NCI-H1930 (cell line): Measurements from ENCODE around the gene FOXN4.

ENCODE experiments used
- DNase-seq, 2 experiments: peaks; one replicate each; lab custom pipeline; 2025; lab: John Stamatoyannopoulos, UW

The FOXN4 gene

GRCh38 chr12:109305547-109305946 lies 3.5 kb downstream of the FOXN4 start:
- DNase-seq: no peak

- peak; percentile 20 to 36 for DNase-seq
Measured at GRCh38 chr12:109304485-109304884, 4.6 kb downstream of the FOXN4 start.

- DNase-seq: no peak
Measured at GRCh38 chr12:109302770-109303169, 6.3 kb downstream of the FOXN4 start.

GRCh38 chr12:109302358-109302757 lies 6.7 kb downstream of the FOXN4 start:
- no peak for DNase-seq

GRCh38 chr12:109301643-109302168 lies 7.4 kb downstream of the FOXN4 start:
- no peak for DNase-seq

GRCh38 chr12:109299849-109300248 lies 9.2 kb downstream of the FOXN4 start:
- DNase-seq: no peak

- no peak for DNase-seq
Measured at GRCh38 chr12:109296431-109296830, 12.7 kb downstream of the FOXN4 start.

GRCh38 chr12:109295764-109296425 lies 13.2 kb downstream of the FOXN4 start:
- DNase-seq: no peak

- DNase-seq: no peak
Measured at GRCh38 chr12:109294286-109294796, 14.7 kb downstream of the FOXN4 start.

- DNase-seq: no peak
Measured at GRCh38 chr12:109293106-109293505, 16.0 kb downstream of the FOXN4 start.

GRCh38 chr12:109292342-109292711 lies 16.8 kb downstream of the FOXN4 start:
- no peak for DNase-seq

- peak; percentile 77 to 84 for DNase-seq
Measured at GRCh38 chr12:109291521-109292341, 17.4 kb downstream of the FOXN4 start.

- no peak for DNase-seq
Measured at GRCh38 chr12:109291117-109291516, 18.0 kb downstream of the FOXN4 start.

GRCh38 chr12:109290061-109290460 lies 19.0 kb downstream of the FOXN4 start:
- DNase-seq: no peak

GRCh38 chr12:109289551-109289950 lies 19.5 kb downstream of the FOXN4 start:
- no peak for DNase-seq

- DNase-seq: no peak
Measured at GRCh38 chr12:109289004-109289403, 20.1 kb downstream of the FOXN4 start.

GRCh38 chr12:109288571-109288970 lies 20.5 kb downstream of the FOXN4 start:
- no peak for DNase-seq

- DNase-seq: no peak
Measured at GRCh38 chr12:109287811-109288469, 21.1 kb downstream of the FOXN4 start.

- no peak for DNase-seq
Measured at GRCh38 chr12:109287181-109287580, 21.9 kb downstream of the FOXN4 start.

- no peak for DNase-seq
Measured at GRCh38 chr12:109286652-109287051, 22.4 kb downstream of the FOXN4 start.

GRCh38 chr12:109286252-109286651 lies 22.8 kb downstream of the FOXN4 start:
- no peak for DNase-seq

GRCh38 chr12:109284392-109284791 lies 24.7 kb downstream of the FOXN4 start:
- no peak for DNase-seq

- no peak for DNase-seq
Measured at GRCh38 chr12:109281452-109281851, 27.6 kb downstream of the FOXN4 start.
